Fibroblast of lung (primary cell): ENCODE measurements around the gene UHRF1.

Experiments used
- EZH2 ChIP-seq: IDR thresholded peaks from 2 replicates; pipeline ENCODE4 v1.5.1; 2012; ENCODE audit warnings: low read length, control low read depth, mild to moderate bottlenecking; ENCODE audit errors: missing control alignments
- TF ChIP-seq, protein P1 (sequence below), 2 donors: IDR thresholded peaks in 1 of 2; conservative IDR thresholded peaks in 1 of 2; 1 replicate in 1 of 2; 2 replicates in 1 of 2; pipeline ENCODE4 v1.5.1; 2011 to 2012; ENCODE audit warnings: low read length in 2 of 2, control low read depth in 1 of 2, inconsistent platforms in 1 of 2, low read depth in 1 of 2, mild to moderate bottlenecking in 1 of 2

GRCh38 chr19:4861147-4861546 lies 48.2 kb upstream of the UHRF1 start:
- TF ChIP-seq, protein P1, sequence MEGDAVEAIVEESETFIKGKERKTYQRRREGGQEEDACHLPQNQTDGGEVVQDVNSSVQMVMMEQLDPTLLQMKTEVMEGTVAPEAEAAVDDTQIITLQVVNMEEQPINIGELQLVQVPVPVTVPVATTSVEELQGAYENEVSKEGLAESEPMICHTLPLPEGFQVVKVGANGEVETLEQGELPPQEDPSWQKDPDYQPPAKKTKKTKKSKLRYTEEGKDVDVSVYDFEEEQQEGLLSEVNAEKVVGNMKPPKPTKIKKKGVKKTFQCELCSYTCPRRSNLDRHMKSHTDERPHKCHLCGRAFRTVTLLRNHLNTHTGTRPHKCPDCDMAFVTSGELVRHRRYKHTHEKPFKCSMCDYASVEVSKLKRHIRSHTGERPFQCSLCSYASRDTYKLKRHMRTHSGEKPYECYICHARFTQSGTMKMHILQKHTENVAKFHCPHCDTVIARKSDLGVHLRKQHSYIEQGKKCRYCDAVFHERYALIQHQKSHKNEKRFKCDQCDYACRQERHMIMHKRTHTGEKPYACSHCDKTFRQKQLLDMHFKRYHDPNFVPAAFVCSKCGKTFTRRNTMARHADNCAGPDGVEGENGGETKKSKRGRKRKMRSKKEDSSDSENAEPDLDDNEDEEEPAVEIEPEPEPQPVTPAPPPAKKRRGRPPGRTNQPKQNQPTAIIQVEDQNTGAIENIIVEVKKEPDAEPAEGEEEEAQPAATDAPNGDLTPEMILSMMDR (conservative IDR thresholded peaks at IDR 0.05 in 1 of 2, IDR thresholded peaks at IDR 0.05 in 1 of 2; ENCODE audit: low read depth in 1 of 2, low read length in 2 of 2) = no peak
- no peak for TF ChIP-seq EZH2
